ENCODE data around the gene CYP3A7. TPM values are rescaled to one million over a fixed set of nuclear protein-coding genes. Genes with fewer than 3 reads are reported as not detected.

The CYP3A7 gene
- total and polyA plus RNA-seq, 10 donors = not detected

GRCh38 chr7:99768471-99768870 lies 33.5 kb upstream of the CYP3A7 start:
- Histone ChIP-seq H3K9me3 (peaks cover 0 to 5% (median 0%) of the 10 kb centered on the region in 8 donors), H3K4me1 (peaks cover 0 to 8% (median 0%) of the 10 kb centered on the region in 6 donors), H3K27me3 (replicated peaks in 1 of 7) (peaks cover 0 to 58% (median 10%) of the 10 kb centered on the region in 7 donors), H3K36me3 (no peaks in the 10 kb centered on the region), H3K4me3 (no peak overlapping the region), H3K27ac (no peak overlapping the region)
- TF ChIP-seq POLR2AphosphoS5 (IDR thresholded peaks at IDR 0.05) (no peak), CTCF (IDR thresholded peaks at IDR 0.05 in 8 of 11, conservative IDR thresholded peaks at IDR 0.05 in 3 of 11) (no peak), POLR2A (IDR thresholded peaks at IDR 0.05) (no peak)
- DNase-seq = no peak
- intact Hi-C loops (cut with DNase I; ENCODE audit: low total_unique reads) = no loop called here
- WGBS, 5 donors = 70 to 81% (median 75%) methylated on average over 2 of the region's 2 CpGs

GRCh38 chr7:99767662-99768061 lies 32.7 kb upstream of the CYP3A7 start:
- Histone ChIP-seq H3K4me3 (no peak overlapping the region), H3K27me3 (replicated peaks in 1 of 7) (peaks cover 0 to 50% (median 10%) of the 10 kb centered on the region in 7 donors), H3K9me3 (peaks cover 0 to 5% (median 0%) of the 10 kb centered on the region in 8 donors), H3K4me1 (peaks cover 0 to 8% (median 0%) of the 10 kb centered on the region in 6 donors), H3K27ac (no peak overlapping the region), H3K36me3 (no peaks in the 10 kb centered on the region)
- no peak for DNase-seq
- WGBS, 5 donors = 21 to 54% (median 34%) methylated on average over 1 of the region's 1 CpG
- TF ChIP-seq POLR2AphosphoS5 (IDR thresholded peaks at IDR 0.05) (no peak), CTCF (IDR thresholded peaks at IDR 0.05 in 8 of 11, conservative IDR thresholded peaks at IDR 0.05 in 3 of 11) (no peak), POLR2A (IDR thresholded peaks at IDR 0.05) (no peak)
- intact Hi-C loops (cut with DNase I; ENCODE audit: low total_unique reads) = no loop called here

- Histone ChIP-seq H3K27me3 (replicated peaks in 1 of 7) (peaks cover 0 to 40% (median 9%) of the 10 kb centered on the region in 7 donors), H3K36me3 (no peaks in the 10 kb centered on the region), H3K27ac (no peak overlapping the region), H3K4me3 (no peak overlapping the region), H3K9me3 (peaks cover 0 to 5% (median 0%) of the 10 kb centered on the region in 8 donors), H3K4me1 (peaks cover 0 to 8% (median 0%) of the 10 kb centered on the region in 6 donors)
- no peak for DNase-seq
- intact Hi-C loops (cut with DNase I; ENCODE audit: low total_unique reads) = no loop called here
- no peak for TF ChIP-seq CTCF (IDR thresholded peaks at IDR 0.05 in 8 of 11, conservative IDR thresholded peaks at IDR 0.05 in 3 of 11)
- no peak for TF ChIP-seq POLR2A (IDR thresholded peaks at IDR 0.05)
- TF ChIP-seq POLR2AphosphoS5 (IDR thresholded peaks at IDR 0.05) = no peak
- WGBS, 5 donors = 91 to 98% (median 92%) methylated on average over 3 of the region's 3 CpGs
These were observed 31.6 kb upstream of the CYP3A7 start for GRCh38 chr7:99766484-99767099.

- H3K27ac ChIP-seq = no peak overlapping the region
- no peaks in the 10 kb centered on the region for H3K36me3 ChIP-seq
- no peak for TF ChIP-seq POLR2AphosphoS5 (IDR thresholded peaks at IDR 0.05)
- no peak for TF ChIP-seq POLR2A (IDR thresholded peaks at IDR 0.05)
- no peak for TF ChIP-seq CTCF (IDR thresholded peaks at IDR 0.05 in 8 of 11, conservative IDR thresholded peaks at IDR 0.05 in 3 of 11)
- peaks cover 0 to 8% (median 0%) of the 10 kb centered on the region in 6 donors for H3K4me1 ChIP-seq
- intact Hi-C loops (cut with DNase I; ENCODE audit: low total_unique reads) = no loop called here
- WGBS, 5 donors = 77 to 87% (median 85%) methylated on average over 3 of the region's 3 CpGs
- H3K27me3 ChIP-seq (replicated peaks in 1 of 7) = peaks cover 0 to 21% (median 0%) of the 10 kb centered on the region in 7 donors
- H3K9me3 ChIP-seq = no peaks in the 10 kb centered on the region
- no peak for DNase-seq
- H3K4me3 ChIP-seq = no peak overlapping the region
These were observed 29.5 kb upstream of the CYP3A7 start for GRCh38 chr7:99764478-99764877.

All from spleen (tissue), 11 donors.